Panc1 (cell line): Measurements from ENCODE around the gene DMGDH.

ENCODE experiments used
- CTCF ChIP-seq: fragments of 450-650 bp; IDR thresholded peaks from 2 replicates; pipeline ENCODE4 v1.5.1; 2017; ENCODE audit warnings: mild to moderate bottlenecking
- POLR2AphosphoS5 ChIP-seq: IDR thresholded peaks from 2 replicates; pipeline ENCODE4 v1.6.1; 2012; ENCODE audit warnings: mild to moderate bottlenecking, low read depth, low read length, moderate library complexity
- REST ChIP-seq, 2 experiments: IDR thresholded peaks; 2 replicates each; pipeline ENCODE4 v1.6.1; 2011 to 2012; ENCODE audit warnings: low read depth in 2 of 2, control low read depth in 1 of 2, low read length in 1 of 2, mild to moderate bottlenecking in 1 of 2, moderate library complexity in 1 of 2; ENCODE audit not compliant: insufficient read depth in 1 of 2
- SIN3A ChIP-seq: IDR thresholded peaks from 2 replicates; pipeline ENCODE4 v1.6.1; 2012; ENCODE audit warnings: low read depth, mild to moderate bottlenecking, low read length, moderate library complexity, borderline replicate concordance; ENCODE audit not compliant: insufficient read depth
- TCF7L2 ChIP-seq: IDR thresholded peaks from 2 replicates; pipeline ENCODE4 v1.6.1; 2011; ENCODE audit warnings: mild to moderate bottlenecking, low read depth, low read length, inconsistent platforms

GRCh38 chr5:79031485-79031867 is 38.0 kb downstream of the DMGDH start:
- TF ChIP-seq CTCF, result no peak
- TF ChIP-seq TCF7L2, result no peak
- TF ChIP-seq POLR2AphosphoS5, result no peak
- no peak for TF ChIP-seq REST (IDR thresholded peaks at IDR 0.05; ENCODE audit: insufficient read depth in 1 of 2, low read depth in 2 of 2, low read length in 1 of 2)
- TF ChIP-seq SIN3A, result no peak
